Thyroid gland (tissue), 4 donors: ENCODE results near the gene CISD2.

ENCODE experiments used
- POLR2A ChIP-seq, 2 donors: fragments of 450-650 bp; IDR thresholded peaks; one replicate each; pipeline ENCODE4 v1.6.1; 2017; ENCODE audit warnings: antibody characterized with exemption in 2 of 2, mild to moderate bottlenecking in 2 of 2, moderate library complexity in 1 of 2
- TF ChIP-seq, protein P1 (sequence below), 6 experiments: fragments of 200-600 bp in 3 of 6; fragments of 450-650 bp in 3 of 6; sonication (generic) in 3 of 6; IDR thresholded peaks; one replicate each; pipeline ENCODE4 v1.5.1; 2016 to 2019; ENCODE audit warnings: antibody characterized with exemption in 6 of 6, mild to moderate bottlenecking in 2 of 6, inconsistent platforms in 1 of 6, moderate library complexity in 1 of 6

DNA sequence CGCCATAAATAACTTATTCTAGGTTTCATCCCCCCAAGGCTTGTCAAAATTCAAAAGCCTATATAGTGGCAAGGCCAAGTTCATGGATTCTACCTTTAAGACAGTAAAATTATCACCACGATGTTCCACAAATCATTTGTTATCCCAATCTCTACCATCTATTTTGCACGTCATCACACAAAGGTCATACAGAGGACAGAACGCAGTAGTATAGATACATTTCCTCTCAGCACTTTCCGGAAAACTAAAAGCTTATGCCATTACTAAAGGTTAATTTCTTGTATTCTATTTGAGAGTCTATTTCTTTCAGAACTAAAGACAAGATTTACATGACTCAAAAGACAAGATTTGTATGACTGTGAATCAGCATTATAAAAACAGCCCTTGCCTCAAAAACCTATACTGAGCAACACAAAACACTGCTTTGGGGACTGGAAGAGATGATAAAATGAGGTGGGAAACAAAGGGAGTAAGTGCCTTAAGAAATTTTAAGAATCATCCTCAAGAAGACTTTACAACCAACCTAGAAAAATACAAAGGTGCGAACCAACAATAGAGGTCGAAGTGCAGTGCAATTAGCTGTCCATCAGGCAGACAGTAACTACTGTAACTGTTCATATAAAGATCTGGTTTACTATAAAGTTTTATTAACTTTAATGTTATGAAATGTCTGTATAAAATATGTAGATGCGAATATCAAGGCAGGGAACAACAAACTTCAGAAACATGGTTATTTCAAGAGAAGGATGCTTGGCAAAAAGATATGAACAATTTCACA lies 49.0 kb upstream of the CISD2 start:
- TF ChIP-seq, protein P1, sequence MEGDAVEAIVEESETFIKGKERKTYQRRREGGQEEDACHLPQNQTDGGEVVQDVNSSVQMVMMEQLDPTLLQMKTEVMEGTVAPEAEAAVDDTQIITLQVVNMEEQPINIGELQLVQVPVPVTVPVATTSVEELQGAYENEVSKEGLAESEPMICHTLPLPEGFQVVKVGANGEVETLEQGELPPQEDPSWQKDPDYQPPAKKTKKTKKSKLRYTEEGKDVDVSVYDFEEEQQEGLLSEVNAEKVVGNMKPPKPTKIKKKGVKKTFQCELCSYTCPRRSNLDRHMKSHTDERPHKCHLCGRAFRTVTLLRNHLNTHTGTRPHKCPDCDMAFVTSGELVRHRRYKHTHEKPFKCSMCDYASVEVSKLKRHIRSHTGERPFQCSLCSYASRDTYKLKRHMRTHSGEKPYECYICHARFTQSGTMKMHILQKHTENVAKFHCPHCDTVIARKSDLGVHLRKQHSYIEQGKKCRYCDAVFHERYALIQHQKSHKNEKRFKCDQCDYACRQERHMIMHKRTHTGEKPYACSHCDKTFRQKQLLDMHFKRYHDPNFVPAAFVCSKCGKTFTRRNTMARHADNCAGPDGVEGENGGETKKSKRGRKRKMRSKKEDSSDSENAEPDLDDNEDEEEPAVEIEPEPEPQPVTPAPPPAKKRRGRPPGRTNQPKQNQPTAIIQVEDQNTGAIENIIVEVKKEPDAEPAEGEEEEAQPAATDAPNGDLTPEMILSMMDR (IDR thresholded peaks at IDR 0.05) = no peak
- no peak for TF ChIP-seq POLR2A (IDR thresholded peaks at IDR 0.05)
